Activated T-cell treated with anti-CD3 and anti-CD28 coated beads for 48 hours (primary cell): ENCODE data around the gene CAMK2A.

Experiments used
- DNase-seq: peaks from one replicate; pipeline ENCODE4 v3.0.0-alpha.2; 2020; ENCODE audit warnings: low read depth

Gene CAMK2A

DNA sequence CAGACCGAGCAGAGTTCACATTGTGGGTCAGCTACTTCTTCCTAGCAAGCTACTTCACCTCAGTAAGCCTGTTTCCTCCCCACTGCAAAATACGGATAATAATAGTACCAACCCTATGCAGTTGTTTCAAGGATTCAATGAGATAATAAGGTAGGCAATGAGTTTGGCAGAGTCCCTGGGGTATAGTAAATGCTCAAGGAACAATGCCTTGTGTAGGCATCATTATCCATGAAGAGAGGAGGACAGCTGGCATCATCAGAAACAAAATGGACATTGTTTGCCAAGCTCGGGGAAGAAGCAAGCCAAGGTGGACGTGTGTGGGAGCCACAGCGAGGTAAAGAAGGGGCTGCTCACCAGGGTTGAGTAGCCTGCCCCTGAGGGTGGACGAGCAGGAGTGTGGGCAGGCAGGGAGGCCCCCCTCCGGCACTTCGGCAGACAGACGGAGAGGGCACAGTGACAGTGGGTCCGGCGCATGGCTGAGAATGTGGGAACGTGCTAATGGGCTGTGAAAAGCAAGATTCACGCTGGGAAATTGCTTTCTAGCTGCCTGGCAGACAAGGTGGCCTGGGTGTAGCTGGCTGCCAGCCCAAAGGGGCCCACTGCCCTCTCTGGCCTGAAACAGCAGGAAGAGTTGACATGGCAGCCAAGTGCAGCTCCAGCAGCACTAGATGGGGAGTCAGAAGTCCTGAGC is 10.1 kb downstream of the CAMK2A start:
- no peak for DNase-seq

DNA sequence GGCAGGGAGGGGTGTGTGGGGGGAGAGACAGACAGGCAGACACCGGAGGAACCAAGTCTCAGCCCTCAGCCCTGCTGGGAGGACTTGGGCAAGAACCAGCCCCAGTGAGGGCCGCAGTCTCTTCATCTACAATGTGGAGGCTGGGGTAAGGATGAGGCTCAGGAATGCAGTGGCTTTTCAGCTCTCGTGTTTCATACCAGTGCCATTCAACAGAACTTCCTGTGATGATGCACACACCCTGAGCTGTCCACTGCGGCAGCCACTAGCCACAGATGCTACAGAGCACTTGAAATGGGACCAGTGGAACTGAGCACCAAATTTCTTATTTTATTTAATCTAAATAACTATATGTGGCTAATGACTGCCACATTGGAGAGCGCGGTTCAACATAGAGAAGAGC is 10.7 kb downstream of the CAMK2A start:
- DNase-seq, result no peak

DNA sequence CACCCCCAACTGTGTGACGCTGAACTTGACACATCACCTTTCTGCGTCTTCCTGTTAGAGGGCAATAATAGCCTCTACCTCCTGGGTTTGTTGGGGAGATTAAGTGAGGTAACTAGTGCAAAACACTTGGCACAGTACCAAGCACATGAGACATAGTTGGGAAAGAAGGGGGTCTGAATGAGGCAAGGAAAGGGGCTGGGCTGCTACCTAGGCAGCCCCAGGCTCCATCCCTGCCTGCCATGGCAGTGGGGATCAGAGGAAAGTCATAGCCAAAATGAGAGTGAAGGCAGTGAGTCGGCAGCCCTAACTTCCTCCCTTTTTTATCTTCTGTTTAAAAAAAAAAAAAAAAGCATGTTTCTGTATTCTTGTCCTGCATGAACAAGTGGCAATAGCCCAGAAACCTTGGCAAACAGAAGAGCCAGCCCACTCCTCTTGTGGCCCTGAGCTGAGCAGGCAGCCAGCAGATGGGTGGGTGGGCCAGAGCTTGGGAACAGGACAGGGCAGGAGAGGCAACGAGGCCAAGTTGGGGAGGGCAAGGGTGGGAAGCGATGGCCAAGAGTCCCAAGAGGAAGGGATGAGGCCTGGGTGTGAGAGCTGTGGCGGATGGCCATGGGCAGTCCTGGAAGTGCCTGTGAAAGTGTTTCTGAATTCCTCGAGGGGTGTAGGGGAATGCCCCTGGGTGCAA is 11.4 kb downstream of the CAMK2A start:
- no peak for DNase-seq

DNA sequence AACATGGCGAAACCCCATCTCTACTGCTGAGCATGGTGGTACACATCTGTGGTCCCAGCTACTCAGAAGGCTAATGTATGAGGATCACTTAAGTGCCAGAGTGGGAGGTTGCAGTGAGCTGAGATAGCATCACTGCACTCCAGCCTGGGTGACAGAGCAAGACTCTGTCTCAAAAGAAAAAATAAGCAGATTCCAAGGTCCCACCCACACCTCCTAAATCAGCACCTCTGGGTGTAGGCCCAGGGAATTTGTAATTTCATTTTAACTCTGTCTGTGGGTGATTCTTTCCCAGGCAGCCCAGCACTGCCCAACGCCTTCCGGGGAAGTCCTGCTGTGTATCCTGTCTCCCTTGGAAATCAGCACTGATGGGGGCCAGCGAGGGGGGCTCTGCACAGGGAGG is 12.5 kb downstream of the CAMK2A start:
- no peak for DNase-seq

DNA sequence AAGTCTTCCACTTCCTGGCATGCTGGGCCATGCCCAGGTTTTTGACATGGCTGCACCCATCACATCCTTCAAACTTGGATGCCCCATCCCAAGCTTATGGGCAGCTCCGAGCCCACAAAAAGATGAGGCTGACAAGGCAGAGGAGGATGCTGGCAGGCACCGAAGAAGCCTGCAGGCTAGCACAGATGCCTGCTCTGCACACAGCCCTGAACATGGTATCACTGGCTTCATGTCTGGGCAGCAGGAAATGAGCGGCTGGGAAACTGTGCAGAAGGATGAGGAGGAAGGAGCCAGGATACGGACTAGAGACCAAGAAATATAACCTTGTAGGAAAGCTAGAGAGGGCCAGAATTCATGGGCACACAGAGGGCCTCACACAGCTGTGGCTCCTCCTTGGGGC is 14.8 kb downstream of the CAMK2A start:
- no peak for DNase-seq

- DNase-seq, result no peak
These were observed 17.0 kb downstream of the CAMK2A start for GRCh38 chr5:150272531-150272930.

- no peak for DNase-seq
These were observed 17.6 kb downstream of the CAMK2A start for GRCh38 chr5:150271923-150272322.

- no peak for DNase-seq
These were observed 18.3 kb downstream of the CAMK2A start for GRCh38 chr5:150271296-150271692.

- no peak for DNase-seq
These were observed 18.9 kb downstream of the CAMK2A start for GRCh38 chr5:150270541-150271295.

GRCh38 chr5:150266871-150267291 is 22.7 kb downstream of the CAMK2A start:
- DNase-seq, result no peak

DNA sequence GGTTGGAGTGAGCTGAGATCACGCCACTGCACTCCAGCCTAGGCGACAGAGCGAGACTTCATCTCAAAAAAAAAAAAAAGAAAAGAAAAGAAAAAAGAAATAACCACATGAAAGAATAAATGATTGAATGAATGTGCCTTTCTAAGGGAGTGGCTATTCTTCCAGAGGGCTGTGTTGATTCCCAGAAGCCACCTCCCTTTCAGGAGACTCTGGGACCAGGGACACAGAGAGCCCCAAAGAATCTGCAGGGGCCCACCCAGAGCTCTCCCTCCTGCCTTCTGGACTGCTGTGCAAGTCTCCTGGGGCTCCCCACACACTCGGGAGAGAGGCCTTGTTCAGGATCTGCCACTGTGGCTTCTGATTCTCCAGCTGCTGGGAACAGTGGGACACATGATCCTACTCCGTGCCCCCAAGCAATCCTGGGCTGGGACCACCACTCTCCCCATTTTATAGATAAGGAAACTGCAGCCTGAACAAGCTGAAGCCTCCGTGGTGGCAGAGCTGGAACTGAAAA is 23.6 kb downstream of the CAMK2A start:
- no peak for DNase-seq

GRCh38 chr5:150264667-150265603 is 24.6 kb downstream of the CAMK2A start:
- DNase-seq, result no peak

DNA sequence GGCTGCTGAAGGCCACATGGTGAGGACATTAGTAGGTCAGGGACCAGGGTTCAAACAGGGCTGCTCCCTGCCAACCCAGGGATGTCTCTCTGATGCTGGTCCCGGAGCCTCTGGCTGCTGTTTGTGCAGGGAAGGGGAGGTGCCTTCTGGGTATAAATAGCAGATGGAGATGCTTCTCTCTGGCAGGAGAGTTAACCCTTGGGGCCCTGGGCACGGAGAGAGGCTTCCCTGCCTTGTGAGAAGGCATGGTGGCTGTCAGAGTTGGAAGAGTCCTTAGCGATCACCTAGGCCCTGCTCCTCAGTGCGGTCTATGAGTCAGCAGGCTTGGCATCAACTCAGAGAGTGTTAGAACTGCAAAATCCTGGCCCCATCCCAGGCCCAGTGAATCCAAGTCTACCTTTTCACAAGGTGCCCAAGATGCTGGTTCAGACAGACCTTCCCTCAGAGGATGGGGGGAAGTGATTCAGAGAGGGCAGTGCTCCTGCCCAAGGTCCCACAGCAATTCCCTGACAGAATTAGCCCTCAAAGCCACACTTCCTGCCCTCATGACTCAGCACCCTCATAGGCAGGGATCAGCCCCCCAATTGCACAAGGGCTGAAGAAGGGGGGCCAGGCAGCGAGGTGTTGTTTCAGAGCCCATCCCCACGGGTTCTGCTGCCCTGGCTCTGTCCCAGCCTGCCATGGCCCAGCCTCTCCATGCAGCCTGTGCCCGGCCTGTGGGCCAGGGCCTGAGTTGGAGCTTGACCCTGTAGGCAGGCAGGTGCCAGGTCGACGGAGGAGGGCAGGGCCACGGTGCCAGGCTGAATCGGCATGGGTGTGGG is 25.6 kb downstream of the CAMK2A start:
- no peak for DNase-seq

DNA sequence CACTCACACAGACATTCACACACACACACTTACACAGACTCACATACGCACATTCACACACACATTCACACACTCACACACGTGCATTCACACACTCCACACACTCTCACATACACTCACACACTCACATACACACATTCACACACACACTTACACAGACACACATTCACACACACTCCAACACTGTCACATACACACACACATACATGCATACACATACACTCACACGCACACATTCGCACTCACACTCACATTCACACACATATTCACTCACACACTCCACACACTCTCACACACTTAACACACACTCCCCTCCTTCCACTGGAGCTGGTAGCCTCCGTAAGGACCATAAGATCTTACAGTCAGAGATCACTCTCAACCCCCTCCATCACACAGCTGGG is 26.2 kb downstream of the CAMK2A start:
- no peak for DNase-seq

DNA sequence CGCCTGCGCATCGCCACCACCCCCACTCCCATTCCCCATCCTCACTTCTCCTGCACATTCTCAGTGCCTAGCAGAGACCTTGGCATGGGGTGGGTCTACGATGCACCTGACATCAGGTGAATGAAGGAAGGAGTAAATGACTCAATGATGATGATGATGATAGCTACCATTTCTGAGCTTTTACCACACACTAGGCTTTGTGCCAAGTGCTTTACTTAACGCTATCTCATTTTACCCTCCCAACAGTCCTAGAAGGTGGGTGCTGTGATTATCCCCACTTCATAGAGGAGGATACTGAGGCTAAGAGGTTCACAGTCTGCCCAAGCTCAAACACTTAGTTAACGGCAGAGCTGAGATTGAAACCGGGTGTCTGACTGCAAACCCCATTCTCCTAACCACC is 27.1 kb downstream of the CAMK2A start:
- DNase-seq, result no peak

DNA sequence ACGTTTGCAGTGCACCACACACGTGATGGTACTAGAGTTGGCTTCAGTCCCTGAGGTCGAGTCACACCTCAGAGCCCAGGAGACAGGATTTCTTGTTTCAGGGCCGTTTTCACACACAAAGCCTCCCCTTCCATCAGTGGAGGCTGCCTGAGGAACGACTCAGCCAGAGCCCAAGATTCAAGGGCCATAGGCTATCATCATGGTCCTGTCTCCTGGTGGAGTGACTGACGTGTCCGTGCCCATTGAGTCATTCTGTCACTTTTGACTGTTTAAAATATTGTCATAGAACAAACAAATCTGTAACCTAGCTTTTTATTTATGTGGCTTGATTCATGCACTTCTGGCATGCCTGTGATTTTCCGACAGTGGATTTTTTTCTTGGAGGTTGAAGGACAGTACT is 28.3 kb downstream of the CAMK2A start:
- no peak for DNase-seq

GRCh38 chr5:150258130-150258529 is 31.4 kb downstream of the CAMK2A start:
- no peak for DNase-seq

DNA sequence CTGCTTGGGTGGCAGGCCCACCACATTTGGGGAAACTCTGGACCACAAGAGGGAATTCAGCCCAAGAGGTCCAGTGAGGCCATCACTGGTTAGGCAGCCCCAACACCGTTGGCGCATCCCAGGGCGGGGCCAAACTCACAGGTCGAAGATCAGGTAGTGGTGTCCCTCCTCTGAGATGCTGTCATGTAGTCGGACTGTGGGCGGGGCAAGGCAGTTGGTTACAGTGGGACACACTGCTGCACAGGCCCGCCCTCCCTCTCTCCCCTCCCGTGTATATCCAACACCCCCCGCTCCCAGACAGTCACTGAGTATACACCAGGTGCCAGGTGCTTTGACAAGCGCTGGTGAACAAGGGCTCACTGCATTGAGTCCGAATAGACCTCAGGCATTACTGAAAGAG is 32.1 kb downstream of the CAMK2A start:
- no peak for DNase-seq

GRCh38 chr5:150256410-150257064 is 33.0 kb downstream of the CAMK2A start:
- DNase-seq, result no peak

DNA sequence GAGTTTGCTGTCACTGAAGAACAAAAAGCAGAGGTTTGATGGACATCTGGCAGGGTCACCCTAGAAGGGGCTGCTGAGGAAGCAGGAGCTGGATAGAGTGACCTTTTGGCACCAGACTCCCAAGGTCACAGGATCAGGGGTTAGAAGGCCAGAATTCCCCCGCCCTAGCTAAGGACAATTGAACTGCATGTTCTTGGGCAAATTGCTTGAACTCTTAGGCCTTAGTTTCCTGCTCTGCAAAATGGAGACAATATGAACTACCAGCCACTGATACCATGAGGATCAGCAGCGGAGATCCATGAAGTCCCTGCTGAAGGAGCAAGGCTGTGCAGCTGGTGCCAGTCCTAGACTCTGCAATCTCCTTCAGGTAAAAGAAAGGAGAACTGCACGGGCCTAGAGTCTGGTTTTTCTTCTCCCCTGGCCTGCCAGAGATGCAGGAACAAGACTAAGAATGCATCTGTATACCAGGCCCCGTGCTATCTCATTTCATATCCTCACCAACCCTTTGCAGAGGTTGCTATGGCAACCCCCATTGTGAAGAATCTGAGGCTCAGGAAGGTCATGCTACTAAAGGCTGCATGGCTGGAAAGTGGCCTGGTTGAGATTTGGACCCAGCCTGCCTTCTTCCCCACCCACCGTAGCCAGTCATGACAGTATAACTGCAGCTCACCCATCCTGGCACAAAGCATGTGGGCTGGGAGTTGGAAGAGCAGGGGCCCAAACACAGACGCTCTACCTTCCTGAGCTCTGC is 33.7 kb downstream of the CAMK2A start:
- no peak for DNase-seq
